GM21528 (cell line): Measurements from ENCODE around the gene SYNGAP1.
A peak's percentile ranks its signal among the peaks of the same experiment; 100 is the strongest.

Experiments used
- ATAC-seq: cut with Tn5 transposase; IDR thresholded peaks from one replicate; pipeline ENCODE4 v1.9.1; 2021; ENCODE audit warnings: mild to moderate bottlenecking, moderate library complexity; ENCODE audit not compliant: unreplicated experiment, low FRiP score

SYNGAP1 gene

GRCh38 chr6:33420491-33421343 lies 852 bp downstream of the SYNGAP1 start:
- no peak for ATAC-seq

GRCh38 chr6:33421344-33421643 lies 1.4 kb downstream of the SYNGAP1 start:
- no peak for ATAC-seq

- ATAC-seq, result no peak
Observed at GRCh38 chr6:33423777-33424176, 3.9 kb downstream of the SYNGAP1 start.

GRCh38 chr6:33424855-33425667 lies 5.2 kb downstream of the SYNGAP1 start:
- no peak for ATAC-seq

- ATAC-seq, result peak; percentile 42
Observed at GRCh38 chr6:33425668-33426577, 6.1 kb downstream of the SYNGAP1 start.

- ATAC-seq, result no peak
Observed at GRCh38 chr6:33426590-33427511, 7.0 kb downstream of the SYNGAP1 start.

- ATAC-seq, result no peak
Observed at GRCh38 chr6:33427585-33428223, 7.8 kb downstream of the SYNGAP1 start.

GRCh38 chr6:33428224-33428965 lies 8.5 kb downstream of the SYNGAP1 start:
- ATAC-seq, result no peak

GRCh38 chr6:33428966-33429749 lies 9.3 kb downstream of the SYNGAP1 start:
- no peak for ATAC-seq

- ATAC-seq, result no peak
Observed at GRCh38 chr6:33429750-33430052, 9.8 kb downstream of the SYNGAP1 start.

GRCh38 chr6:33430334-33430733 lies 10.5 kb downstream of the SYNGAP1 start:
- ATAC-seq, result no peak

- ATAC-seq, result no peak
Observed at GRCh38 chr6:33430991-33431879, 11.4 kb downstream of the SYNGAP1 start.

GRCh38 chr6:33431880-33432541 lies 12.1 kb downstream of the SYNGAP1 start:
- ATAC-seq, result no peak

- no peak for ATAC-seq
Observed at GRCh38 chr6:33432546-33432945, 12.7 kb downstream of the SYNGAP1 start.

- no peak for ATAC-seq
Observed at GRCh38 chr6:33433001-33433543, 13.2 kb downstream of the SYNGAP1 start.

- ATAC-seq, result no peak
Observed at GRCh38 chr6:33433544-33434191, 13.8 kb downstream of the SYNGAP1 start.
